ENCODE data around the gene SRGN.

The SRGN gene

GRCh38 chr10:69090685-69091084 lies 2.8 kb downstream of the SRGN start:
- no peak for DNase-seq (ENCODE audit: low spot score)

- DNase-seq (ENCODE audit: low spot score) = no peak
Observed at GRCh38 chr10:69091143-69091651, 3.3 kb downstream of the SRGN start.

DNA sequence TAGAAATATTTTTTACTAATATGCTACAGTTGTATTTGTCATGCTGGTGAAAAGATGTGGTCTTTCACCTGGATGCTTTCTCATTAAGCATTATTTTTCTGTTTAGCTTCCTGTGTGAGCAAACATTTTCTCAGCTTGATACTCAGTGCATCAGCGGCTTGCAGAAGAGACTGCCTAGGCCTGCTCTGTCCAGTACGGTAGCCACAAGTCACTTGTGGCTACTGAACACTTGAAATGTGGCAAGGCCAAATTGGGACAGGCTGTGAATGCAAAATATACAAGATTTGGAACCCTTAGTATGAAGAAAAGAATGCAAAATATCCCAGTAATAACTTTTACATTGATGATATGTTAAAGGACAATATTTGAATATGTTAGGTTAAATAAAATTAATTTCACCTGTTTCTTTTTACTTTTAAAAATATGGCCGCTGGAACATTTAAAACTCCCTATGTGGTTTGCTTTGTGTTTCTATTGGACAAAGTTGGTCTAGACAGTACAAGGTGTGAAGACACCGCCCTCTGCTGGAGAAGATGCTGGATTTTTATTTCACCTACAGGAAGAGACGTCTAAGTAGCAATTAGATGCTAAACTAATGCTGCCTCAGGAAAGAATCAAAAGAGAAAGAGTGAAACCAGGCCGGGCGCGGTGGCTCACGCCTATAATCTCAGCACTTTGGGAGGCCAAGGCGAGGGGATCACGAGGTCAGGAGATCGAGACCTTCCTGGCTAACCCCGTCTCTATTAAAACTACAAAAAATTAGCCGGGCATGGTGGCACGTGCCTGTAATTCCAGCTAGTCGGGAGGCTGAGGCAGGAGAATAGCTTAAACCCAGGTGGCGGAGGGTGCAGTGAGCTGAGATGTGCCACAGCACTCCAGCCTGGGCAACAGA lies 5.3 kb downstream of the SRGN start:
- DNase-seq (ENCODE audit: low spot score) = peak; percentile 81

GRCh38 chr10:69093933-69094332 lies 6.0 kb downstream of the SRGN start:
- DNase-seq (ENCODE audit: low spot score) = no peak

DNA sequence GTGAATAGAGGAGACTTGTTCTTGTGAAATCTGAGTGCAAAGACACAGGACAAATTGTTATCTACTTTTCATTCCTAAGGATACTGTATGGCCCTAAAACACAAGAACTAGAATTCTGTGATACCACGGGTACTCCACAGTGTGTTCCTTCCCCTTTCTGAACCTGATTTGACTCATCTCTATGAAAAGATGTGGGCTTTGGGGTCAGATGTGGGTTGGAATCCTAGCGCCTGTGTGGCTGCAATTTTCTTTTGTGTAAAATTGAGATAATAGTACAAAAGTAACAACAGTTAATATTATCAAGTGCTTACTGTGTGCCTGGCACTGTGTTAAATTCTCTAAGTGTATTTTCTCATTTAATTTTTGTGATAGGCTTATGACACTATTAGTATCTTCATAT lies 8.1 kb downstream of the SRGN start:
- DNase-seq (ENCODE audit: low spot score) = no peak

GRCh38 chr10:69097729-69098128 lies 9.8 kb downstream of the SRGN start:
- DNase-seq (ENCODE audit: low spot score) = no peak

- no peak for DNase-seq (ENCODE audit: low spot score)
Observed at GRCh38 chr10:69100136-69100872, 12.4 kb downstream of the SRGN start.

DNA sequence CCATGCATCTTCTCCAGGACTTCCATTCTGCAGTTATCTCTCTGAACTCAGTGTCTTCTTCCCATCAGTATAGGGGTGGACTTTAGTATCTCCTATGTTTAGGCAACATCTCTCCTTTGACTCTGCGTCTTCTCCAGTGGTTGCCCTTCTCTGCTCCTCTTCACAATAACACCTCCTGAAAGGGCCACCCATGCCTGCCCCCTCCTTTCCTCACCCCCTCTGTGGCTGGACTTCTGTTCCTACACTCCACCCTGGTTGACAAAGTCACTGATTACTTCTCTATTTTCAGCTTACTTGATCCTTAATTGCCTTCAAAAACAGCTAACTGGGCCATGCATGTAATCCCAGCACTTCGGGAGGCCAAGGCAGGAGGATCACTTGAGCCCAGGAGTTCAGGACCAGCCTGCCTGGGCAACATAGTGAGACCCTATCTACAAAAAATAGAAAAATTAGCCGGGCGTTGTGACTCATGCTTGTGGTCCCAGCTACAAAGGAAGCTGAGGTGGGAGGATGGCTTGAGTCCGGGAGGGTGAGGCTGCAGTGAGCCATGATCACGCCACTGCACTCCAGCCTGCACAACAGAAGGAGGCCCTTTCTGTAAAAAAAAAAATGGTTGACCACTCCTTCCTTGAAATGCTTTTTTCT lies 13.7 kb downstream of the SRGN start:
- DNase-seq (ENCODE audit: low spot score) = no peak

GRCh38 chr10:69102440-69102839 lies 14.5 kb downstream of the SRGN start:
- no peak for DNase-seq (ENCODE audit: low spot score)

GRCh38 chr10:69103784-69104183 lies 15.9 kb downstream of the SRGN start:
- no peak for DNase-seq (ENCODE audit: low spot score)

GRCh38 chr10:69104994-69105790 lies 17.3 kb downstream of the SRGN start:
- no peak for DNase-seq (ENCODE audit: low spot score)

DNA sequence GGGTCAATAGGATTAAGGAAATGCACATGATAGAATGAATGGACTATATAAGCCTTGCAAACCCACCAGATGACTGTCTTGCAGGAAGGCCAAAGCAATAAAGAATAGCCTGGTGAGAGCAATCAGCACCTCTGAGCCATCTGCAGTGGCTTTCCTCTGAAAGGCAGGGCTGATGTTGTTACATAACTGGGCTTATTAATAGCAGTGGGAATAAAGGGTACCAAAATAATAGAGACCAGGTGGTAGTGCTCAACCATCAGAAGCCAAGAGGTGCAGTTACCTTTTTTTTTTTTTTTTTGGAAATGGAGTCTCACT lies 19.2 kb downstream of the SRGN start:
- no peak for DNase-seq (ENCODE audit: low spot score)

GRCh38 chr10:69107699-69108098 lies 19.8 kb downstream of the SRGN start:
- DNase-seq (ENCODE audit: low spot score) = no peak

GRCh38 chr10:69119896-69120295 lies 32.0 kb downstream of the SRGN start:
- no peak for DNase-seq (ENCODE audit: low spot score)

- no peak for DNase-seq (ENCODE audit: low spot score)
Observed at GRCh38 chr10:69123306-69123746, 35.4 kb downstream of the SRGN start.

- peak; percentile 99 for DNase-seq (ENCODE audit: low spot score)
Observed at GRCh38 chr10:69123747-69124562, 36.1 kb downstream of the SRGN start, which contains the start of gene VPS26A. Gene VPS26A, plus strand, starts transcription at chr10:69124178. Its CDS starts 100 bp downstream, at chr10:69124278.

GRCh38 chr10:69124563-69125268 lies 36.8 kb downstream of the SRGN start:
- peak; percentile 48 for DNase-seq (ENCODE audit: low spot score)

DNA sequence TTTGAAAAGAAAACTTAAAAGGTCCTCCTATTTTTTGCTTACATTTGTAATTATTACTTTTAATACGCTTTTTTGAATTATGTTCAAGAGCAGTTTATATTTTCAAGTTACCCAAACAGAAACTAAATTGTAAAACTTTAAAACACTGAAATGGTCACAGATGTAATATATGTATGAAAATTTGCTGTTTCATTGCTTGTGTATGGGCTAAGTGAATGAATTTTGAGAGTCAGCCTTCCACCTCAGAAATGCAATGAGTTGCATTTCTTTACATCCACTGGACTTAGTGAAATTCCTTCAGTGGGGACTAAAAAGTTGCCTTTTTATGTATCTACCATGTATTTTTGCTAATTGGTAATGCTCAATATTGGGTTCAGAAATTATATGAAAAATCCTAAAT lies 37.7 kb downstream of the SRGN start:
- DNase-seq (ENCODE audit: low spot score) = no peak

DNA sequence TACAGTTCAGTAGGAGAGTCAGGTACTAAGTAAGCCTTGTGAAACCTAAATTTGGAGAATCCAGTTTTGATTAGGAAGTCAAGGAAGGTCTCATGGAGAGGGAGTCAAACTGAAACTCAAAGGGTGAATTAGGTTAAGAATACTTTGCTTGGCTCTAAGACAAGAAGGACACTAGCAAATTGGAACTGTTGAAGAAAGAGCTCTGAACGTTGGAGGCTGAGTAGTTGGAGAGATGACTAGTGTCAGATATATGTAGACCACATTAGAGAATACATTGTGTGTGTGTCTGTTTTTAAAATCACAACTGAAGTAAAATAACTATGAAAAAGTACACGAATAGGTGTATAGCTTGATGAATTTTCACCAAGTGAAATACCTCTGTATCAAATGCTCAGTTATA lies 42.3 kb downstream of the SRGN start:
- no peak for DNase-seq (ENCODE audit: low spot score)

- DNase-seq (ENCODE audit: low spot score) = no peak
Observed at GRCh38 chr10:69139961-69140360, 52.1 kb downstream of the SRGN start.

All from pons (tissue), 1 donor.